Breast epithelium (tissue), 3 donors: ENCODE results near the gene CERS1.

ENCODE experiments used
- CTCF ChIP-seq, 3 donors: fragments of 450-650 bp; IDR thresholded peaks; one replicate each; pipeline ENCODE4 v1.5.1; 2016 to 2017; ENCODE audit warnings: antibody characterized with exemption in 3 of 3, mild to moderate bottlenecking in 3 of 3, moderate library complexity in 3 of 3
- POLR2A ChIP-seq: fragments of 450-650 bp; IDR thresholded peaks from one replicate; pipeline ENCODE4 v1.6.1; 2016; ENCODE audit warnings: antibody characterized with exemption, mild to moderate bottlenecking, moderate library complexity

GRCh38 chr19:18905513-18906236 is 9.7 kb upstream of the CERS1 start:
- no peak for TF ChIP-seq CTCF (IDR thresholded peaks at IDR 0.05)
- no peak for TF ChIP-seq POLR2A
